ENCODE results near the gene SLC7A6OS.

GRCh38 chr16:68319185-68319908 is 8.6 kb upstream of the SLC7A6OS start:
- TF ChIP-seq, protein P1, sequence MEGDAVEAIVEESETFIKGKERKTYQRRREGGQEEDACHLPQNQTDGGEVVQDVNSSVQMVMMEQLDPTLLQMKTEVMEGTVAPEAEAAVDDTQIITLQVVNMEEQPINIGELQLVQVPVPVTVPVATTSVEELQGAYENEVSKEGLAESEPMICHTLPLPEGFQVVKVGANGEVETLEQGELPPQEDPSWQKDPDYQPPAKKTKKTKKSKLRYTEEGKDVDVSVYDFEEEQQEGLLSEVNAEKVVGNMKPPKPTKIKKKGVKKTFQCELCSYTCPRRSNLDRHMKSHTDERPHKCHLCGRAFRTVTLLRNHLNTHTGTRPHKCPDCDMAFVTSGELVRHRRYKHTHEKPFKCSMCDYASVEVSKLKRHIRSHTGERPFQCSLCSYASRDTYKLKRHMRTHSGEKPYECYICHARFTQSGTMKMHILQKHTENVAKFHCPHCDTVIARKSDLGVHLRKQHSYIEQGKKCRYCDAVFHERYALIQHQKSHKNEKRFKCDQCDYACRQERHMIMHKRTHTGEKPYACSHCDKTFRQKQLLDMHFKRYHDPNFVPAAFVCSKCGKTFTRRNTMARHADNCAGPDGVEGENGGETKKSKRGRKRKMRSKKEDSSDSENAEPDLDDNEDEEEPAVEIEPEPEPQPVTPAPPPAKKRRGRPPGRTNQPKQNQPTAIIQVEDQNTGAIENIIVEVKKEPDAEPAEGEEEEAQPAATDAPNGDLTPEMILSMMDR (conservative IDR thresholded peaks at IDR 0.05; ENCODE audit: low read depth, low read length) = no peak
- no peak for TF ChIP-seq EZH2 (IDR thresholded peaks at IDR 0.05; ENCODE audit: borderline replicate concordance, low read depth, low read length, poor library complexity, severe bottlenecking)
